GM10266 (cell line): Measurements from ENCODE around the gene UEVLD.
A peak's percentile ranks its signal among the peaks of the same experiment; 100 is the strongest.

Experiments
- DNase-seq: peaks from one replicate; pipeline ENCODE4 v3.0.0; 2012; ENCODE audit errors: extremely low spot score
- CTCF ChIP-seq: IDR thresholded peaks from 2 replicates; pipeline ENCODE4 v1.5.1; 2012; ENCODE audit warnings: mild to moderate bottlenecking, low read depth; ENCODE audit not compliant: control insufficient read depth, insufficient read depth; ENCODE audit errors: missing control alignments

The UEVLD gene

DNA sequence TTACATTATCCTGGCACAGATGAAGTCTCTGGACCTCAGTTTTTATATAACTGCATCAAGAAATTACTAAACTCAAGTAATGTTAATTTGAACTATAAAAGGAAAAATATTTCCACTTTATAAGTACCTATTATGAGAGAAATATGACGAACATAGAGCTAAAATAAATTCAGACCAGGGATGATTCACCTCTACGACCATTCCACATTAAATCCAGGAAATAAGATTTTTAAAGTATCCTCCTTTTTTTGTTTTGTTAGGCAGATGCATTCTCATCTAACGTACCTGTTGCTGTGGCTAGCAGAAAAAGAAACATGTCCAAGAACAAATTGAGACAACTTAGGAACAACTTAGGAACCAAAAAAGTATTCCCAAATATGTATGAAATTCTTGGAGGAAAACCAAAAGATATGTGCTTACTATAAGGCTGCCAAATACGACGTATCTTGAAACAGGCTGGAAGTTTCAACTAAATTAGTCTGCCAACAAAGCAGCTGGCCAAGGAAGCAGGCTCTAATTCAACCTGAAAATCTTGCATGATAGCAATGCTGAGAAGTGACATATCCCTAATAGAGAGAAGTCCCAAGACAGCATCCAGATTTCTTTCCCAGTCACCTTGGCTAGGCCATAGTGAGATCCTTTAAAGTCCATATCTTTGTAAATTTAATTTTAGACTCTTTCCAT, 29.9 kb upstream of the UEVLD start:
- DNase-seq, result no peak
- no peak for TF ChIP-seq CTCF

GRCh38 chr11:18617688-18618341, 29.3 kb upstream of the UEVLD start:
- peak; percentile 12 for DNase-seq

GRCh38 chr11:18615628-18616392, 27.3 kb upstream of the UEVLD start:
- DNase-seq, result peak; percentile 72

More at GRCh38 chr11:18617688-18618341, 29.3 kb upstream of the UEVLD start:
- no peak for TF ChIP-seq CTCF

DNA sequence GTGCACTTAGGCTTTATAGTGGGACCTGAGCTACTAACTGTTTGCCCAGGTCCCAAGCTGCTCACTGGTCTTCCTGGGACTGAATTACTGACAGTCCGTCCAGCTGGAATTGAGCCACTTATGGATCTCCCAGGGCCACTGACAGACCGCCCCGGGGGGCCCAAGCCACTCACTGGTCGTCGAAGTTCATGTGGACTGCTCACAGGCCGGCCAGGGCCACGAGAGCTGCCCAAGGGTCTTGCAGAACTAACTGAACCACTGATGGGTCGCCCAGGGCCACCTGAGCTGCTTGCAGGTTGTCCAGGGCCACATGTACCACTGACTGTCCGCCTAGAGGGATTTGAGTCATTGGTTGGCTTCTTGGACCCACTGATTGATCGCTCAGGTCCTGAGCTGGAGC, 26.1 kb upstream of the UEVLD start:
- no peak for DNase-seq
- no peak for TF ChIP-seq CTCF

More at GRCh38 chr11:18615628-18616392, 27.3 kb upstream of the UEVLD start:
- TF ChIP-seq CTCF, result no peak

- TF ChIP-seq CTCF, result no peak
- no peak for DNase-seq
Measured at GRCh38 chr11:18612394-18612793, 23.9 kb upstream of the UEVLD start.

DNA sequence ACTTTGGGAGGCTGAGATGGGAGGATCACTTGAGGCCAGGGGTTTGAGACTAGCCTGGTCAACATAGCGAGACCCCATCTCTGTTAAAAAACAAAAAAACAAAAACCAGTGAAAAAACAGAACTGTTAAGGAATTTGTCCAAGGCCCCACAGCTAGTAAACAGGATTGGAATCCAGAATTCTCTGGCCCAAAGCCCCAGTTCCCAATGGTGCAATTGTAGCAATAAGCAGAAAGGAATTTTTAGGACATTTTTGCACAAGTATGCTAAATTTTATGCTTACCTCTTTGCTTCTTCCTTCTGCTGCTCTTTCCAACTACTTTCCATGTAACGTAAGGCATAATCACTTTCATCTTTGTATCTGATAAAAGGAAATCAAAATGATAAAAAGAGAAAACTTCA, 22.7 kb upstream of the UEVLD start:
- no peak for TF ChIP-seq CTCF
- no peak for DNase-seq
